GM21576 (cell line): ENCODE measurements around the gene TENM3.
"Not testable (repeated sequence)": the region's sequence is repeated elsewhere in the genome, so short reads cannot be mapped to it uniquely, and the experiment has no call there.

Experiments
- ATAC-seq: cut with Tn5 transposase; IDR thresholded peaks from one replicate; pipeline ENCODE4 v1.9.1; 2021; ENCODE audit warnings: mild to moderate bottlenecking, moderate library complexity; ENCODE audit not compliant: unreplicated experiment

Gene TENM3

DNA sequence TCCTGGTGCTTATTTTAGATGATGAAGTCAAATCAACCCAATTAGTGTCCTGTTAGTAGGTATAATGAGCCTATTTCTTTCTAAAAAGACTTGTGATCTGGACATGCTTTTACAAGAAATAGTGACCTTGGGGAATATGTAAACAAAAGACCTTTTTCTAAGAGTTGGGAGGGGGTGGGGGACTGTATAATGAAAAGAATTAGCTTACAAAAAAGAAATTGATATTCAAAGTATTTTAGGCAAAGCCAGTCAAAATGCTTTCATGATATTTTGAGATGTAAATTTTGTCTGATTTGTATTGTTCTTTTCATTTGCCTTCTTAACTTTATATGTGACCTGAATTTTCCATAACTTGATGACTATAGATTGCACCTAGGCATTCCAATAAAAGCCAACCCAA, 559.4 kb downstream of the TENM3 start:
- no peak for ATAC-seq

DNA sequence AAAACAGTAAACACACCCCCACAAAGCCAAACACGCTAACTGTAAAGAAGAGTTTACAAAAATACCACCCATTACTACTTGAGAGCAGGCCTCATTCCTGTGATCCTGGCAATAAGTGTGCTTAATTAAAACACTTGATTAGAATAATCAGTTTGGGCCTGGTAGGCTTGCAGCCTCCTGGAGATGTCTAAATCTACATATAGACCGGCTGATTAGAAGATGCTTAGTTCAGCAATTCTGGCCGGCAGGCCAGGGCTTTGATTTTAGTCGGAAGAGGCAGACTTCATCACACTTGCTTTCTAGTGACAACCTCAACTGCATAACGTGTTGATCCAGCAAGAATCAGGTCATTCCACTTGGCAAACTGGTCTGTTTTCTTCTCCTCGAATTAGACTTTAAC, 560.0 kb downstream of the TENM3 start:
- ATAC-seq: no peak

GRCh38 chr4:182804131-182804530, 560.9 kb downstream of the TENM3 start:
- no peak for ATAC-seq

GRCh38 chr4:182805321-182805720, 562.1 kb downstream of the TENM3 start:
- no peak for ATAC-seq

DNA sequence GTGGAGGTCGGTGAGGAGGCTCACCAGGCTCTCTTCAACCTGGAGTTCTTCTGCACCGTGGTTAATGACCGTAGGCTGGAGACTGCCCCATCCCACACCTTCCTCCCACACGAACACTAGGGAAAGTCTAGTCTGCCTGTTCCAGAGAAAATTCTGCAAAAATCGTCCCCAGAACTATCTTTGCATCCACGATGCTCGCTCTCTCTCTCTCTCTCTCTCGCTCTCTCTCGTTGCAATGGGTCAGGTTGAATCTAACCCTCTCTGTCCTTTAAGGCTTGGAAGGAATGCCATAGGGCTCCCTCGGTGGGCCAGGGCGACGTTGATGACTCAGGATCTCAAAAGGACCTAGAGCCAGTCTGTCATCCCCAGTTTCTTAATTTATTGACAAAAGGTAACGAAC, 562.5 kb downstream of the TENM3 start:
- ATAC-seq: no peak

- peak; percentile 60 for ATAC-seq
These were observed 563.4 kb downstream of the TENM3 start for GRCh38 chr4:182806259-182807252.

GRCh38 chr4:182807346-182807745, 564.1 kb downstream of the TENM3 start:
- no peak for ATAC-seq

DNA sequence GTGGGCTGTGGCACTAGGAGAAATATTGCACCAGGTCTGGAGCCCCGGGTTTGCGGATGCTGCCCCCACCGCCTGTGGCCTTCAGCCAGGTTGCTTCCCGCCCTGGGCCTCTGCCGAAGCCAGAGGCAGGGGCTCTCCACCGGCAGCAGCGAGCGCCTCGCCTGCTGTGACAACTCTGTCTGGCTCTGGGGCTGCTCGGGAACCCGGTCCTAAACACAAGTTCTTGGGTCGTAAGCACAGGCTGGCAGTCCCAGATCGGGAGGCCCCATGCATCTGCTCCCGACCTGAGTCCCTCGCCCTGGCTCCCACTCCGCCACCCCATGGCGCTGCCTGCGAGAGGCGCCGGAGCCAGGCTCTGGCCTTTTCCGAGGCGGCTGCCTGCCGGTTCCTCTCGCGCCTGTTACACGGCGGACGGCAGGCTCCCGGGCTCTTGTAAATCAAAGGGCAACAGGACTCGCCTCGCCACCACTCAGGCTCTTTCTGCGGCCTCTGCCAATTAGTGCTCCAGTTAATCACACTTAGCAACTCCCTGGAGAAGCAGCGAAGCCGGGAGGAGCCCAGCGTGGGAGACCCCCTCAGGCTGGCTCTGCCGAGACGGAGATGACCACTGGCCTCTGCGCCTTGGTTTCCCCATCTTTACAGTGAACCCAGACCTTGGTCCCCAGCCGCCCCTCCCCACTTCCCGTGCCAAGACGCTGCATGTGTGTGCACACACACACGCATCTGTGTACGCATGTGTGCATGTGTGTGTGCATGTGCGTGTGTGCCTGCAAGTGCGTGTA, 564.8 kb downstream of the TENM3 start:
- no peak for ATAC-seq

GRCh38 chr4:182808673-182809416, 565.6 kb downstream of the TENM3 start:
- ATAC-seq: peak; percentile 92

- peak; percentile 30 for ATAC-seq
These were observed 566.4 kb downstream of the TENM3 start for GRCh38 chr4:182809417-182810102.

DNA sequence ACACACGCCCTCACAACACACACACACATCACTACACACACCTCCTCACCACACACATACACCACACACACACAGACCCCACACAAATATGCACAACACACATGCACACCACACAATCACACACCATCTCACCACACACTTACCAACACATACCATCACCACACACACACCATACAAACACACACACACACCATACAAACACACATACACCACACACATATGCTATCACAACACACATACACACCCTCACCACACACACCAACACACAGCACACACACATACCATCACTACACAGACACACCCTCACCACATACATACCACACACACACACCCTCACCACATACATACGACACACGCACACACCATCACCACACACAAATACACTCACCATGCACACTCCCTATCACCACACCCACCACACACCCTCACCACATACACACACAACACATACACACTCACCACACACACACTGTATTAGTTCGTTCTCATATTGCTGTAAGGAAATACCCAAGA, 567.0 kb downstream of the TENM3 start:
- no peak for ATAC-seq

- ATAC-seq: no peak
These were observed 569.7 kb downstream of the TENM3 start for GRCh38 chr4:182812916-182813315.

GRCh38 chr4:182814065-182814464, 570.9 kb downstream of the TENM3 start:
- ATAC-seq: not testable (repeated sequence)

DNA sequence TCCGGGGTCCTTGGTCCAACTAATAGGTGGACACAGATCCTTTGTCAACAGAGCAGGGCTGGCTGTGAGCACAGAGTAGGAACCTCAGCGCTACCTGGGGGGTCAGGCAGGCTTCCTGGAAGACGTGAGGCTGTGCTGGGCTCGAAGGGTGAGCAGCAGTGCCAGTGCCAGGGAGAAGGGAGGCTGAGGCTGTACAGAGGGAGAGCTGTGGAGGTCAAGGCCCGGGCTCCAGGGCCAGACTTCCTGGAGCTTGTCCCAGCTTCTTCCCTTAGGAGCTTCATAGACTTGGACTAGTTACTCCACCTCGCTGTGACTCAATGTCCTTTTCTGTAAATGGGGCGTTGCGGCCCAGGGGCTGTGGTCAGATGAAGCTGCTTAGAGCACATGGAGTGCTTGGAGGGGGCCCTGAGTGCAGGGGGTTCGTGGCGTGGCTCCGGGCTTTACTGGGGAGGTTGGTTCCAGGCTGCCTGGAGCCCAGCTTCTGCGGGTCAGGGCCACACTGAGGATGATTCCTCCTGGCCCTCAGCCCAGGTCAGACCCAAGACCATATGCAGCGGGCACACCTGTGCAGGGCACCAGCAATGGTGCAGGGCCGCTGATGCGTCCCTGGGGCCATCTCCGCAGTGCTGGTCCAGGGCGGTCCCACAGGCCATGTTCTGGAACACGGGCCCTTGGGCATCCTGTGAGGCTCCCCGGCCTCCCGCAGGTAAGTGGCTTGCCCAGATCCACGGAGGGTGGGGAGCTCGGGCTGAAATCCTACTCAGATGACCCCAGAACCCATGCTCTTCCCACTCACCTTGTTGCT, 575.9 kb downstream of the TENM3 start:
- no peak for ATAC-seq

GRCh38 chr4:182819751-182820150, 576.5 kb downstream of the TENM3 start:
- ATAC-seq: no peak

DNA sequence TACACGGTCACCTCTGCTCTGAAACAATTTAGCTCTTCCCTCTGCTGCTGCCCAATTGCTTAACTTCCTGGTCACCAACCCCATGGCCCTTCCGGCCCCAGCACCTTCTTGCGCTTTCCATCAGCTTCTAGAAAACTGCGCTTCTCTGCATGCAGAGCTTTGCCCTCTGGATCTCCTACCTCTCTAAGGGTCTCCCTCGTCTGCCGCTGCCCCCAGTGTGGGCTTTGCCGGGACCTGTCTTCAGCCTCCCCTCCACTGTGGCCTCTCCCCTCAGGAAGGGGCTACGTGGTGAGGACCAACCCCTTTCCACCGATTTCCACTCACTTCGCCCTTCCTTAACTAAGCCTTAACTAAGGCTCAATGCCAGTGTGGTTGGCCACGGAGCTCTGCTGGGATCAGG, 579.4 kb downstream of the TENM3 start:
- ATAC-seq: no peak

- peak; percentile 65 for ATAC-seq
These were observed 580.4 kb downstream of the TENM3 start for GRCh38 chr4:182823576-182823975.

DNA sequence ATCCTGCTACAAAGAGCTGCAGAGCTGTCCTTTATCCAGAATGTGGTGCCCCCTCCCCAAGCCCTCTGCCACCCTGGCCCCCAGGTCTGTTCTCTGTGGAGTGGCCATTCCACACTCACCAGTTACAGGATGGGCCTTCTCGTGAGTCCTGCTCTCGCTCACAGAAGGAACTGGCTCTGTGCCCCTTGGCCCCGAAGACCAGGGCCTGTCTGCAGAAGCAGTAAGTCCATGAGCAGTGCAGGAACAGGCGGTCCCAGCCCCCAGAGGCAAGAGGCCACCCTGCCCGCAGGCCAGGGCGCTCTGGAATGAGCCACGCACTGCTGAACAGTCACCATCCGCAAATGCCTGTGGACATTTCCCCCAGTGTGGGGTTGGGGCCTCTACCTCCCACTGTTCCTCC, 581.8 kb downstream of the TENM3 start:
- no peak for ATAC-seq

GRCh38 chr4:182825786-182826185, 582.6 kb downstream of the TENM3 start:
- no peak for ATAC-seq
